Tibial nerve (tissue), 4 donors: ENCODE data around the gene HSPB6.

ENCODE experiments used
- EP300 ChIP-seq, 2 donors: sonication (generic); formaldehyde crosslinking; IDR thresholded peaks; one replicate each; pipeline ENCODE4 v1.6.1; 2017; ENCODE audit warnings: antibody characterized with exemption in 2 of 2, mild to moderate bottlenecking in 1 of 2
- POLR2A ChIP-seq, 2 donors: fragments of 450-650 bp; IDR thresholded peaks; one replicate each; pipeline ENCODE4 v1.6.1; 2017; ENCODE audit warnings: antibody characterized with exemption in 2 of 2, mild to moderate bottlenecking in 2 of 2, moderate library complexity in 2 of 2
- TF ChIP-seq, protein P1 (sequence below), 5 experiments: fragments of 200-600 bp in 3 of 5; fragments of 450-650 bp in 2 of 5; sonication (generic) in 3 of 5; IDR thresholded peaks; one replicate each; pipeline ENCODE4 v1.5.1; 2016 to 2019; ENCODE audit warnings: antibody characterized with exemption in 5 of 5, mild to moderate bottlenecking in 3 of 5, moderate library complexity in 2 of 5

DNA sequence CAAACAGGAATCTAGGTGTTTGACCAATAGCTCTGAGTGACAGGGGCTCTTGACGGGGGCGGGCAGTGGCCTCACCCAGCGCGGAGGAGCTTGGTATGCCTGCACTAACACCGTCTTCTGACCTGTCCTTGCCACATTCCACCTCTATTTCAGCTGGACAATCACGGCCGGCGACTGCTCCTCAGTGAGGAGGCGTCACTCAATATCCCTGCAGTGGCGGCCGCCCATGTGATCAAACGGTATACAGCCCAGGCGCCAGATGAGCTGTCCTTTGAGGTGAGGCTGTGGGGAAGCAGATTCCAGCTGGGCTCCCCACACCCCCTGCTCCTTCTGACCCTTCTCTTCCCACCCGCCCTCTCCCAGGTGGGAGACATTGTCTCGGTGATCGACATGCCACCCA lies 23.2 kb upstream of the HSPB6 start:
- TF ChIP-seq, protein P1, sequence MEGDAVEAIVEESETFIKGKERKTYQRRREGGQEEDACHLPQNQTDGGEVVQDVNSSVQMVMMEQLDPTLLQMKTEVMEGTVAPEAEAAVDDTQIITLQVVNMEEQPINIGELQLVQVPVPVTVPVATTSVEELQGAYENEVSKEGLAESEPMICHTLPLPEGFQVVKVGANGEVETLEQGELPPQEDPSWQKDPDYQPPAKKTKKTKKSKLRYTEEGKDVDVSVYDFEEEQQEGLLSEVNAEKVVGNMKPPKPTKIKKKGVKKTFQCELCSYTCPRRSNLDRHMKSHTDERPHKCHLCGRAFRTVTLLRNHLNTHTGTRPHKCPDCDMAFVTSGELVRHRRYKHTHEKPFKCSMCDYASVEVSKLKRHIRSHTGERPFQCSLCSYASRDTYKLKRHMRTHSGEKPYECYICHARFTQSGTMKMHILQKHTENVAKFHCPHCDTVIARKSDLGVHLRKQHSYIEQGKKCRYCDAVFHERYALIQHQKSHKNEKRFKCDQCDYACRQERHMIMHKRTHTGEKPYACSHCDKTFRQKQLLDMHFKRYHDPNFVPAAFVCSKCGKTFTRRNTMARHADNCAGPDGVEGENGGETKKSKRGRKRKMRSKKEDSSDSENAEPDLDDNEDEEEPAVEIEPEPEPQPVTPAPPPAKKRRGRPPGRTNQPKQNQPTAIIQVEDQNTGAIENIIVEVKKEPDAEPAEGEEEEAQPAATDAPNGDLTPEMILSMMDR (IDR thresholded peaks at IDR 0.05): no peak
- TF ChIP-seq POLR2A (IDR thresholded peaks at IDR 0.05): no peak
- TF ChIP-seq EP300 (IDR thresholded peaks at IDR 0.05): no peak
